GM12878 (cell line): ENCODE results near the gene NUP210L. TPM values are rescaled to one million over a fixed set of nuclear protein-coding genes. Genes with fewer than 3 reads are reported as not detected.

Experiments
- ATF2 ChIP-seq: IDR thresholded peaks from 2 replicates; pipeline ENCODE4 v1.6.1; 2012; ENCODE audit warnings: low read length, inconsistent platforms
- ATF7 ChIP-seq: fragments of 450-650 bp; IDR thresholded peaks from 2 replicates; pipeline ENCODE4 v1.6.1; 2016; ENCODE audit warnings: low read depth, mild to moderate bottlenecking
- CREM ChIP-seq: IDR thresholded peaks from 2 replicates; pipeline ENCODE4 v1.6.1; 2014; ENCODE audit warnings: antibody characterized with exemption, low read depth
- DPF2 ChIP-seq: fragments of 450-650 bp; IDR thresholded peaks from 2 replicates; pipeline ENCODE4 v1.6.1; 2017; ENCODE audit warnings: mild to moderate bottlenecking
- EP300 ChIP-seq, 2 experiments: fragments of 150-350 bp in 1 of 2; IDR thresholded peaks; 2 replicates each; pipeline ENCODE4 v1.6.1; 2011 to 2012; ENCODE audit warnings: low read depth in 2 of 2, low read length in 2 of 2, borderline replicate concordance in 1 of 2, improper control_type of control experiment in 1 of 2, inconsistent platforms in 1 of 2; ENCODE audit not compliant: control insufficient read depth in 1 of 2
- HCFC1 ChIP-seq: fragments of 150-350 bp; IDR thresholded peaks from 2 replicates; pipeline ENCODE4 v1.6.1; 2014; ENCODE audit warnings: low read length
- IRF5 ChIP-seq: fragments of 450-650 bp; IDR thresholded peaks from 2 replicates; pipeline ENCODE4 v1.6.1; 2017; ENCODE audit warnings: borderline replicate concordance
- MEF2A ChIP-seq: IDR thresholded peaks from 2 replicates; pipeline ENCODE4 v1.6.1; 2011; ENCODE audit warnings: low read depth, mild to moderate bottlenecking, low read length, moderate library complexity; ENCODE audit not compliant: insufficient read depth
- MYB ChIP-seq: fragments of 150-350 bp; IDR thresholded peaks from 2 replicates; pipeline ENCODE4 v1.6.1; 2014; ENCODE audit warnings: mild to moderate bottlenecking, low read depth, low read length, borderline replicate concordance
- MYC ChIP-seq: IDR thresholded peaks from 2 replicates; pipeline ENCODE4 v1.6.1; 2011; ENCODE audit warnings: mild to moderate bottlenecking, low read length, moderate library complexity, inconsistent platforms; ENCODE audit not compliant: insufficient read depth, insufficient replicate concordance, insufficient read length, severe bottlenecking
- NR2C2 ChIP-seq: IDR thresholded peaks from 2 replicates; pipeline ENCODE4 v1.6.1; 2011; ENCODE audit warnings: borderline replicate concordance, low read depth; ENCODE audit not compliant: control insufficient read depth, insufficient read length
- POLR2AphosphoS2 ChIP-seq: IDR thresholded peaks from 2 replicates; pipeline ENCODE4 v1.6.1; 2011; ENCODE audit warnings: low read depth, mild to moderate bottlenecking, low read length, improper control_type of control experiment, moderate library complexity
- POLR2AphosphoS5 ChIP-seq: IDR thresholded peaks from 2 replicates; pipeline ENCODE4 v1.6.1; 2011; ENCODE audit warnings: mild to moderate bottlenecking, low read length, inconsistent platforms
- POU2F2 ChIP-seq: IDR thresholded peaks from 3 replicates; pipeline ENCODE4 v1.6.1; 2011; ENCODE audit warnings: low read depth, mild to moderate bottlenecking, low read length, borderline replicate concordance
- RAD21 ChIP-seq: IDR thresholded peaks from 2 replicates; pipeline ENCODE4 v1.6.1; 2011; ENCODE audit warnings: mild to moderate bottlenecking, low read depth, low read length, moderate library complexity; ENCODE audit not compliant: insufficient read depth
- SP1 ChIP-seq: IDR thresholded peaks from one replicate; pipeline ENCODE4 v1.6.1; 2011; ENCODE audit warnings: low read depth, low read length
- TCF7 ChIP-seq: IDR thresholded peaks from 2 replicates; pipeline ENCODE4 v1.6.1; 2014; ENCODE audit warnings: antibody characterized with exemption, borderline replicate concordance
- USF2 ChIP-seq: IDR thresholded peaks from 2 replicates; pipeline ENCODE4 v1.6.1; 2011; ENCODE audit warnings: low read depth, low read length, improper control_type of control experiment, borderline replicate concordance
- ZNF274 ChIP-seq: IDR thresholded peaks from one replicate; pipeline ENCODE4 v1.8.0; 2011; ENCODE audit not compliant: insufficient read length, insufficient read depth
- polyA plus RNA-seq, 11 experiments: library from polyadenylated mRNA; depleted of rRNA in 4 of 11; unstranded in 6 of 11; stranded (reverse) in 5 of 11; fragments of >200 nt; fragmentation: Nextera tagmentation in 4 of 11; fragmentation: Illumina TruSeq in 1 of 11; extraction: Ambion mirVana in 4 of 11; extraction: Trizol in 1 of 11; gene quantifications; 1 replicate in 1 of 11; 2 replicates in 10 of 11; pipeline versions ENCODE4 v1.2.1 to v1.2.3, GENCODE V29; 2011 to 2016; ENCODE audit warnings: inconsistent platforms in 2 of 11, missing spikeins in 2 of 11, low read depth in 1 of 11
- total RNA-seq, 4 experiments: library from RNA; depleted of rRNA in 3 of 4; stranded (reverse); fragments of >200 nt in 3 of 4; fragmentation: Illumina TruSeq in 1 of 4; extraction: Trizol in 1 of 4; gene quantifications; 2 replicates each; pipeline versions ENCODE4 v1.2.1 to v1.2.3, GENCODE V29; 2013 to 2021
- TF ChIP-seq, protein P1 (sequence below): fragments of 450-650 bp; IDR thresholded peaks from 2 replicates; pipeline ENCODE4 v1.6.1; 2017; ENCODE audit warnings: low read depth, mild to moderate bottlenecking, moderate library complexity
- TF ChIP-seq, protein P2 (sequence below): fragments of 450-650 bp; IDR thresholded peaks from 2 replicates; pipeline ENCODE4 v1.6.1; 2018; ENCODE audit warnings: mild to moderate bottlenecking, low read depth, moderate library complexity; ENCODE audit not compliant: partially characterized antibody

NUP210L gene
- total and polyA plus RNA-seq, 10 of the 15 experiments (the other 5 are each of a cell fraction or from before 2014, with no cell fraction given), result 0.04 to 0.08 (median 0.07) TPM; not detected in 7

- TF ChIP-seq IRF5, result no peak
- TF ChIP-seq, protein P1, sequence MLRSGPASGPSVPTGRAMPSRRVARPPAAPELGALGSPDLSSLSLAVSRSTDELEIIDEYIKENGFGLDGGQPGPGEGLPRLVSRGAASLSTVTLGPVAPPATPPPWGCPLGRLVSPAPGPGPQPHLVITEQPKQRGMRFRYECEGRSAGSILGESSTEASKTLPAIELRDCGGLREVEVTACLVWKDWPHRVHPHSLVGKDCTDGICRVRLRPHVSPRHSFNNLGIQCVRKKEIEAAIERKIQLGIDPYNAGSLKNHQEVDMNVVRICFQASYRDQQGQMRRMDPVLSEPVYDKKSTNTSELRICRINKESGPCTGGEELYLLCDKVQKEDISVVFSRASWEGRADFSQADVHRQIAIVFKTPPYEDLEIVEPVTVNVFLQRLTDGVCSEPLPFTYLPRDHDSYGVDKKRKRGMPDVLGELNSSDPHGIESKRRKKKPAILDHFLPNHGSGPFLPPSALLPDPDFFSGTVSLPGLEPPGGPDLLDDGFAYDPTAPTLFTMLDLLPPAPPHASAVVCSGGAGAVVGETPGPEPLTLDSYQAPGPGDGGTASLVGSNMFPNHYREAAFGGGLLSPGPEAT, result no peak
- peak; percentile 87 for TF ChIP-seq HCFC1
- TF ChIP-seq ATF2, result no peak
- TF ChIP-seq EP300 (IDR thresholded peaks at IDR 0.05; ENCODE audit: borderline replicate concordance in 1 of 2, control insufficient read depth in 1 of 2, low read depth in 2 of 2, low read length in 2 of 2), result no peak
- peak; percentile 13 for TF ChIP-seq SP1
- peak; percentile 81; the same call in 2 of the 3 replicates for TF ChIP-seq POU2F2
- peak; percentile 71 for TF ChIP-seq POLR2AphosphoS2
- TF ChIP-seq POLR2AphosphoS5, result peak; percentile 89
- TF ChIP-seq TCF7, result no peak
- TF ChIP-seq RAD21, result no peak
- TF ChIP-seq ATF7, result no peak
- TF ChIP-seq USF2, result no peak
- no peak for TF ChIP-seq ZNF274
- TF ChIP-seq MEF2A, result no peak
- peak; percentile 63 for TF ChIP-seq DPF2
- TF ChIP-seq CREM, result peak; percentile 57; the same call in 1 of the 2 replicates
- TF ChIP-seq, protein P2, sequence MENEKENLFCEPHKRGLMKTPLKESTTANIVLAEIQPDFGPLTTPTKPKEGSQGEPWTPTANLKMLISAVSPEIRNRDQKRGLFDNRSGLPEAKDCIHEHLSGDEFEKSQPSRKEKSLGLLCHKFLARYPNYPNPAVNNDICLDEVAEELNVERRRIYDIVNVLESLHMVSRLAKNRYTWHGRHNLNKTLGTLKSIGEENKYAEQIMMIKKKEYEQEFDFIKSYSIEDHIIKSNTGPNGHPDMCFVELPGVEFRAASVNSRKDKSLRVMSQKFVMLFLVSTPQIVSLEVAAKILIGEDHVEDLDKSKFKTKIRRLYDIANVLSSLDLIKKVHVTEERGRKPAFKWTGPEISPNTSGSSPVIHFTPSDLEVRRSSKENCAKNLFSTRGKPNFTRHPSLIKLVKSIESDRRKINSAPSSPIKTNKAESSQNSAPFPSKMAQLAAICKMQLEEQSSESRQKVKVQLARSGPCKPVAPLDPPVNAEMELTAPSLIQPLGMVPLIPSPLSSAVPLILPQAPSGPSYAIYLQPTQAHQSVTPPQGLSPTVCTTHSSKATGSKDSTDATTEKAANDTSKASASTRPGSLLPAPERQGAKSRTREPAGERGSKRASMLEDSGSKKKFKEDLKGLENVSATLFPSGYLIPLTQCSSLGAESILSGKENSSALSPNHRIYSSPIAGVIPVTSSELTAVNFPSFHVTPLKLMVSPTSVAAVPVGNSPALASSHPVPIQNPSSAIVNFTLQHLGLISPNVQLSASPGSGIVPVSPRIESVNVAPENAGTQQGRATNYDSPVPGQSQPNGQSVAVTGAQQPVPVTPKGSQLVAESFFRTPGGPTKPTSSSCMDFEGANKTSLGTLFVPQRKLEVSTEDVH, result no peak
- TF ChIP-seq MYC, result peak; percentile 38
- no peak for TF ChIP-seq MYB
- TF ChIP-seq NR2C2, result no peak
These were observed 177.3 kb downstream of the NUP210L start, which contains the start of gene JTB (continued) for GRCh38 chr1:153977250-153978240.
